ENCODE measurements around the gene MMP10.

MMP10 gene

GRCh38 chr11:102724904-102725500 is 55.4 kb downstream of the MMP10 start, which contains the start of gene MMP8:
Gene MMP8 (minus strand): TSS chr11:102724954. CDS start chr11:102724855, 99 bp downstream.
- no peak for DNase-seq

- no peak for DNase-seq
These were observed 57.6 kb downstream of the MMP10 start for GRCh38 chr11:102722821-102723220.

Data from NCI-H1930 (cell line).